ENCODE data around the gene AP2S1. TPM values are rescaled to one million over a fixed set of nuclear protein-coding genes. Genes with fewer than 3 reads are reported as not detected.

AP2S1 gene
- total and polyA plus RNA-seq, 2 donors from 2014 or later, result 105 to 226 TPM

DNA sequence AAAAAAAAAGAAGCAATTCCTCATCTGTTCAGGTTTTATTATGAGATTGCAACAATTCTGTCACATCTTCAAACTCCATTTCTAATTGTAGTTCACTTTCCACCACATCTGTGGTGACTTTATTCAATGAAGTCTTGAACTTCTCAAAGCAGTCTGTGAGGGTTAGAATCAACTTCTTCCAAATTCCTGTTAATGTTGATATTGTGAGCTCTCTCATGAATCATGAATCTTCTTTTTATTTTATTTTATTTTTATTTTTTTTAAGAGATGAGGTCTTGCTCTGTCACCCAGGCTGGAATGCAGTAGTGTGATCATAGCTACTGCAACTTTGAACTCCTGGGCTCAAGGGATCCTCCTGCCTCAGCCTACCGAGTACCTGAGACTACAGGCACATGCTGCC is 29.8 kb upstream of the AP2S1 start:
- no peak overlapping the region for H3K4me3 ChIP-seq (ENCODE audit: low read length in 3 of 3)
- no peaks in the 10 kb centered on the region for H3K27me3 ChIP-seq (ENCODE audit: control insufficient read depth, insufficient read depth, low read length)
- H3K36me3 ChIP-seq (ENCODE audit: control insufficient read depth in 2 of 3, insufficient read depth in 3 of 3, low read length in 3 of 3), result no peaks in the 10 kb centered on the region
- H3K27ac ChIP-seq (ENCODE audit: low read depth in 2 of 2, low read length in 2 of 2), result no peak overlapping the region
- H3K9ac ChIP-seq (ENCODE audit: low read length in 3 of 3), result no peak overlapping the region
- no peaks in the 10 kb centered on the region for H3K9me3 ChIP-seq (ENCODE audit: control insufficient read depth in 2 of 3, insufficient read depth in 1 of 3, low read length in 3 of 3)
- peaks cover 0 to 11% (median 7%) of the 10 kb centered on the region in 3 donors for H3K4me1 ChIP-seq (ENCODE audit: control insufficient read depth in 2 of 3, insufficient read depth in 2 of 3, low read depth in 1 of 3, low read length in 3 of 3)
- intact Hi-C loops (cut with DNase I), result no loop called here
- no peak for TF ChIP-seq CTCF (IDR thresholded peaks at IDR 0.05; ENCODE audit: borderline replicate concordance, extremely low read depth, insufficient read depth)
- DNase-seq (no peak), FAIRE-seq (no peak)

GRCh38 chr19:46878613-46879375 is 28.1 kb upstream of the AP2S1 start:
- Histone ChIP-seq H3K9ac (ENCODE audit: low read length in 3 of 3) (no peak overlapping the region), H3K4me1 (ENCODE audit: control insufficient read depth in 2 of 3, insufficient read depth in 2 of 3, low read depth in 1 of 3, low read length in 3 of 3) (peaks cover 0 to 6% (median 5%) of the 10 kb centered on the region in 3 donors), H3K27ac (ENCODE audit: low read depth in 2 of 2, low read length in 2 of 2) (no peak overlapping the region), H3K27me3 (ENCODE audit: control insufficient read depth, insufficient read depth, low read length) (no peaks in the 10 kb centered on the region), H3K4me3 (ENCODE audit: low read length in 3 of 3) (no peak overlapping the region), H3K9me3 (ENCODE audit: control insufficient read depth in 2 of 3, insufficient read depth in 1 of 3, low read length in 3 of 3) (no peaks in the 10 kb centered on the region), H3K36me3 (ENCODE audit: control insufficient read depth in 2 of 3, insufficient read depth in 3 of 3, low read length in 3 of 3) (no peaks in the 10 kb centered on the region)
- no peak for DNase-seq
- FAIRE-seq, result no peak
- TF ChIP-seq CTCF (IDR thresholded peaks at IDR 0.05; ENCODE audit: borderline replicate concordance, extremely low read depth, insufficient read depth), result no peak
- intact Hi-C loops (cut with DNase I), result no loop called here

DNA sequence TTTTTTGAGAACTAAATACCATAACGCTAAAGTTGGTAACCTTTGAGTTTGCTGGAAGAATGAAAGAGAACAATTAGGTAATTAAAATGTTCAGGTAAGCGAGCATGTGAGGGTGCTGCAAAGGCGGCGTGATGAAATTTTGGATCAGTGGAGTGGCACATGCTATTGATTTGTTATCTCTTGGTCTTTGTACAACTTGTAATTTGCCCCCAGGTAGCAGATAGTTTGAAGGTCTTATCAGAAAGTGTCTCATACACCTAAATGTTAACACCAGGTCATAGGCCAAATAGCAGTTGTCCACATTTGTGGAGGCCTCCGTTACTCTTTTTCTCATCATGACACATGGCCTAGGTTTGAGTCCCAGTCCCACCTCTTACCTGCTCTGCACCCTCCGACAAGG is 25.0 kb upstream of the AP2S1 start:
- Histone ChIP-seq H3K9ac (ENCODE audit: low read length in 3 of 3) (no peak overlapping the region), H3K9me3 (ENCODE audit: control insufficient read depth in 2 of 3, insufficient read depth in 1 of 3, low read length in 3 of 3) (no peaks in the 10 kb centered on the region), H3K27me3 (ENCODE audit: control insufficient read depth, insufficient read depth, low read length) (no peaks in the 10 kb centered on the region), H3K4me3 (ENCODE audit: low read length in 3 of 3) (no peak overlapping the region), H3K27ac (ENCODE audit: low read depth in 2 of 2, low read length in 2 of 2) (no peak overlapping the region), H3K4me1 (ENCODE audit: control insufficient read depth in 2 of 3, insufficient read depth in 2 of 3, low read depth in 1 of 3, low read length in 3 of 3) (no peaks in the 10 kb centered on the region), H3K36me3 (ENCODE audit: control insufficient read depth in 2 of 3, insufficient read depth in 3 of 3, low read length in 3 of 3) (no peaks in the 10 kb centered on the region)
- DNase-seq, result no peak
- no peak for FAIRE-seq
- intact Hi-C loops (cut with DNase I), result no loop called here
- no peak for TF ChIP-seq CTCF (IDR thresholded peaks at IDR 0.05; ENCODE audit: borderline replicate concordance, extremely low read depth, insufficient read depth)

Data from kidney (tissue), 14 donors.